GM23338 (cell line): ENCODE measurements around the gene KCNAB1. TPM values are rescaled to one million over a fixed set of nuclear protein-coding genes. Genes with fewer than 3 reads are reported as not detected.
A peak's percentile ranks its signal among the peaks of the same experiment; 100 is the strongest.

Experiments
- ATAC-seq: fragments of 200-7000 bp; cut with Tn5 transposase; 3 replicates; pipeline ENCODE4 v1.9.1; 2020
- DNase-seq: peaks from one replicate; pipeline ENCODE4 v3.0.0-alpha.2; 2015; ENCODE audit warnings: low spot score
- H2AFZ ChIP-seq: fragments of 200-600 bp; sonication (generic); 2 replicates; pipeline ENCODE4 v1.8.0; 2016; ENCODE audit warnings: antibody characterized with exemption, mild to moderate bottlenecking, moderate library complexity
- H3F3A ChIP-seq: fragments of 200-600 bp; sonication (generic); replicated peaks from 2 replicates; pipeline ENCODE4 v1.8.0; 2017; ENCODE audit warnings: antibody characterized with exemption, mixed run types, low read depth
- H3K27ac ChIP-seq: fragments of 200-600 bp; sonication (generic); 2 replicates; pipeline ENCODE4 v1.6.1; 2016; ENCODE audit warnings: low read depth
- H3K27me3 ChIP-seq: fragments of 200-600 bp; sonication (generic); 2 replicates; pipeline ENCODE4 v1.8.0; 2016; ENCODE audit warnings: mild to moderate bottlenecking, mixed run types, moderate library complexity; ENCODE audit not compliant: insufficient read depth
- H3K36me3 ChIP-seq: fragments of 200-600 bp; sonication (generic); 2 replicates; pipeline ENCODE4 v1.8.0; 2016; ENCODE audit warnings: mild to moderate bottlenecking; ENCODE audit not compliant: insufficient read depth
- H3K4me1 ChIP-seq: fragments of 200-600 bp; sonication (generic); 2 replicates; pipeline ENCODE4 v1.8.0; 2016; ENCODE audit warnings: mild to moderate bottlenecking, moderate library complexity; ENCODE audit not compliant: insufficient read depth
- H3K4me2 ChIP-seq: fragments of 200-600 bp; sonication (generic); 2 replicates; pipeline ENCODE4 v1.7.1; 2017; ENCODE audit warnings: mixed run types
- H3K4me3 ChIP-seq: fragments of 200-600 bp; sonication (generic); 2 replicates; pipeline ENCODE4 v1.6.1; 2016; ENCODE audit warnings: mixed run types
- H3K79me2 ChIP-seq: fragments of 200-600 bp; sonication (generic); replicated peaks from 2 replicates; pipeline ENCODE4 v1.8.0; 2017; ENCODE audit warnings: mild to moderate bottlenecking; ENCODE audit not compliant: insufficient read depth
- H3K9me2 ChIP-seq: fragments of 200-600 bp; sonication (generic); 2 replicates; pipeline ENCODE4 v1.8.0; 2017; ENCODE audit not compliant: insufficient read depth
- H4K20me1 ChIP-seq: fragments of 200-600 bp; sonication (generic); replicated peaks from 2 replicates; pipeline ENCODE4 v1.8.0; 2017; ENCODE audit warnings: mild to moderate bottlenecking; ENCODE audit not compliant: insufficient read depth
- H3K27ac Mint-ChIP-seq: 2 replicates; pipeline ENCODE4 v1.8.0; 2020; ENCODE audit warnings: inconsistent platforms, mild to moderate bottlenecking, moderate library complexity, mixed read lengths
- H3K27me3 Mint-ChIP-seq: 3 replicates; pipeline ENCODE4 v1.8.0; 2022; ENCODE audit warnings: low read depth, mild to moderate bottlenecking, moderate library complexity, mixed read lengths, inconsistent platforms; ENCODE audit not compliant: insufficient read depth, poor library complexity
- H3K36me3 Mint-ChIP-seq: 3 replicates; pipeline ENCODE4 v1.8.0; 2021; ENCODE audit warnings: low read depth, mild to moderate bottlenecking, inconsistent platforms, moderate library complexity, mixed read lengths
- H3K4me1 Mint-ChIP-seq: 3 replicates; pipeline ENCODE4 v1.8.0; 2020; ENCODE audit warnings: mild to moderate bottlenecking, inconsistent platforms, mixed read lengths
- H3K4me3 Mint-ChIP-seq: 3 replicates; pipeline ENCODE4 v1.8.0; 2021; ENCODE audit warnings: moderate library complexity, mild to moderate bottlenecking, inconsistent platforms, mixed read lengths
- H3K9me3 Mint-ChIP-seq: 3 replicates; pipeline ENCODE4 v1.8.0; 2020; ENCODE audit warnings: moderate library complexity, mild to moderate bottlenecking, inconsistent platforms, mixed read lengths
- CREB1 ChIP-seq: fragments of 250-450 bp; sonication (Bioruptor Pico); IDR thresholded peaks from 2 replicates; pipeline ENCODE4 v1.5.0; 2020; ENCODE audit warnings: low read depth, mild to moderate bottlenecking, moderate library complexity
- CTCF ChIP-seq, 2 experiments: fragments of 200-600 bp in 1 of 2; sonication (generic) in 1 of 2; conservative IDR thresholded peaks; 2 replicates each; pipeline versions ENCODE4 v1.5.1 to v1.6.1; 2016 to 2017; ENCODE audit warnings: antibody characterized with exemption in 2 of 2, low read depth in 2 of 2, mild to moderate bottlenecking in 2 of 2, moderate library complexity in 1 of 2
- ETS1 ChIP-seq: IDR thresholded peaks from 2 replicates; pipeline ENCODE4 v1.6.1; 2016; ENCODE audit warnings: antibody characterized with exemption
- EZH2 ChIP-seq: fragments of 200-600 bp; sonication (generic); IDR thresholded peaks from one replicate; pipeline ENCODE4 v1.8.0; 2017; ENCODE audit warnings: antibody characterized with exemption, mild to moderate bottlenecking, low read depth; ENCODE audit not compliant: unreplicated experiment
- EZH2phosphoT487 ChIP-seq: fragments of 200-600 bp; sonication (generic); IDR thresholded peaks from one replicate; pipeline ENCODE4 v1.8.1; 2018; ENCODE audit warnings: antibody characterized with exemption; ENCODE audit not compliant: unreplicated experiment
- JUNB ChIP-seq: IDR thresholded peaks from one replicate; pipeline ENCODE4 v1.6.1; 2016; ENCODE audit warnings: antibody characterized with exemption; ENCODE audit not compliant: unreplicated experiment
- NANOG ChIP-seq: IDR thresholded peaks from 2 replicates; pipeline ENCODE4 v1.6.1; 2016; ENCODE audit warnings: antibody characterized with exemption, borderline replicate concordance
- POLR2AphosphoS5 ChIP-seq: IDR thresholded peaks from 2 replicates; pipeline ENCODE4 v1.6.1; 2016; ENCODE audit warnings: antibody characterized with exemption, low read depth
- REST ChIP-seq: IDR thresholded peaks from one replicate; pipeline ENCODE4 v1.6.1; 2018; ENCODE audit warnings: antibody characterized with exemption; ENCODE audit not compliant: unreplicated experiment
- STAT1 ChIP-seq: IDR thresholded peaks from one replicate; pipeline ENCODE4 v1.6.1; 2016; ENCODE audit warnings: antibody characterized with exemption; ENCODE audit not compliant: unreplicated experiment
- ZNF114 ChIP-seq: fragments of 250-450 bp; sonication (Bioruptor Pico); IDR thresholded peaks from 2 replicates; pipeline ENCODE4 v1.5.0; 2020; ENCODE audit warnings: mild to moderate bottlenecking, moderate library complexity
- ZNF331 ChIP-seq: fragments of 250-450 bp; sonication (Bioruptor Pico); IDR thresholded peaks from 2 replicates; pipeline ENCODE4 v1.5.0; 2020; ENCODE audit warnings: low read depth, mild to moderate bottlenecking, moderate library complexity
- ZNF462 ChIP-seq: fragments of 250-450 bp; sonication (Bioruptor Pico); IDR thresholded peaks from 2 replicates; pipeline ENCODE4 v1.5.0; 2020; ENCODE audit warnings: mild to moderate bottlenecking, moderate library complexity
- polyA plus RNA-seq: library from polyadenylated mRNA; unstranded; fragments of >200 nt; fragmentation: Nextera tagmentation; extraction: Ambion mirVana; gene quantifications from 2 replicates; pipeline ENCODE4 v1.2.1, GENCODE V29; 2016
- total RNA-seq: library from RNA; depleted of rRNA; stranded (reverse); fragments of >200 nt; shearing (Covaris generic); gene quantifications from 2 replicates; pipeline ENCODE4 v1.2.3, GENCODE V29; 2014

KCNAB1 gene
- total and polyA plus RNA-seq, 2 experiments from 2014 or later: 0.69 to 2.6 TPM

- H3K27me3 Mint-ChIP-seq: no peaks in the 10 kb centered on the region
- ATAC-seq: no peak
These were observed 38.4 kb downstream of the KCNAB1 start for GRCh38 chr3:156158656-156159295.

More at GRCh38 chr3:156158656-156159295, 38.4 kb downstream of the KCNAB1 start:
- Mint-ChIP-seq H3K36me3 (peaks cover 4% of the 10 kb centered on the region; the same call in 1 of the 3 replicates), H3K27ac (no peak overlapping the region), H3K9me3 (peaks cover 15% of the 10 kb centered on the region), H3K4me1 (peaks cover 8% of the 10 kb centered on the region), H3K4me3 (no peak overlapping the region)
- Histone ChIP-seq H3K9me2 (0 out of 2 replicates have a peak, but pooled peaks cover 3% of the 10 kb centered on the region), H3K79me2 (no peaks in the 10 kb centered on the region), H3K4me3 (no peak overlapping the region), H3K4me1 (peaks cover 7% of the 10 kb centered on the region; the same call in 1 of the 2 replicates), H3K36me3 (0 out of 2 replicates have a peak, but pooled peaks cover 4% of the 10 kb centered on the region), H2AFZ (peak overlapping the region; percentile 11; the same call in 1 of the 2 replicates), H4K20me1 (no peaks in the 10 kb centered on the region), H3K27me3 (no peaks in the 10 kb centered on the region), H3K4me2 (no peak overlapping the region), H3F3A (no peaks in the 10 kb centered on the region), H3K27ac (no peak overlapping the region)
- TF ChIP-seq STAT1: no peak
- TF ChIP-seq ZNF462: no peak
- no peak for TF ChIP-seq NANOG
- TF ChIP-seq POLR2AphosphoS5: no peak
- TF ChIP-seq CTCF (conservative IDR thresholded peaks at IDR 0.05; ENCODE audit: low read depth in 2 of 2): no peak
- TF ChIP-seq EZH2phosphoT487: no peak
- no peak for TF ChIP-seq ZNF331 (CRISPR knock-in tag)
- no peak for TF ChIP-seq REST
- no peak for TF ChIP-seq CREB1
- no peak for TF ChIP-seq ZNF114 (CRISPR knock-in tag)
- TF ChIP-seq EZH2: no peak
- TF ChIP-seq JUNB: no peak
- TF ChIP-seq ETS1: no peak
- DNase-seq: no peak
